Inflammatory macrophage (primary cell): ENCODE measurements around the gene SIAE.

Experiments used
- DNase-seq, 2 donors: peaks; one replicate each; pipeline ENCODE4 v3.0.0-alpha.2; 2020 to 2022

SIAE gene

GRCh38 chr11:124663861-124664260 is 9.7 kb downstream of the SIAE start:
- DNase-seq, result no peak

- DNase-seq, result no peak
Observed at GRCh38 chr11:124662106-124662505, 11.4 kb downstream of the SIAE start.

GRCh38 chr11:124661553-124661952 is 12.0 kb downstream of the SIAE start:
- no peak for DNase-seq

DNA sequence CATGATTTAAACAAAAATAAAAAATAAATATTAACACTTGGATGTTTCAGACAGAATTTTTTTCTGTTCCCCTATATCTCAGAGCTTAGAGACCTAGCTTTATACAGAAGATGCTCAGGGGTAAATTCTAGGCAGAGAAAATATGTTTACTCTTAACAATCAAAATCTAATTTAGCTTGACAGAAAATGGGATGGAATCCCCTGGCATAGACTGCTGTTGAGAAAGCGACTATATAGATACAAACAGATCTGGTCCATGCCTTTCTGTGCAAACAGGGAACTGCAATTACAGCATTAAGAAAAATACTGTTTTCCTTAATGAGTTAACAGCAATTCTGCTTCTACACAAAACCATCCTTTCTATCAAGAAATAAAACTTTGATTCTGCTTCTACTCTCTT is 14.6 kb downstream of the SIAE start:
- no peak for DNase-seq

DNA sequence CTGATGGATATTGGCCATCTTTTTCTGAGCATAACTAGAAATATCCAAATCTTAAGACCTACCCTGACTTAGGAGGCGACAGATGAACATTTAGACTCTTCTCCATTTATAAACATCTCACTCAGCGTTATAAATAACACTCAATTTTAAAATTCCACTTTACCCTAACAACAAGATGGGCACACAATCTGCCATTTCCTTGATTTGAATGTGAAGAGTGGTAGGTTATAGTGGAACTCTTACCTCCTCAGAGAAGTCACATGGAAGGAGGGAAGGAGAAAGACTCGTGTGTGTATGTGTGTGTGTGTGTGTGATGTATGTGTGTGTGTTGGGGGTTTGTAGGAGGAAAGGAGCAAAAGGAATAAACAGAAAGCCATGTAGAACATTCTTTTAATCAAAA is 15.0 kb downstream of the SIAE start:
- DNase-seq, result no peak

DNA sequence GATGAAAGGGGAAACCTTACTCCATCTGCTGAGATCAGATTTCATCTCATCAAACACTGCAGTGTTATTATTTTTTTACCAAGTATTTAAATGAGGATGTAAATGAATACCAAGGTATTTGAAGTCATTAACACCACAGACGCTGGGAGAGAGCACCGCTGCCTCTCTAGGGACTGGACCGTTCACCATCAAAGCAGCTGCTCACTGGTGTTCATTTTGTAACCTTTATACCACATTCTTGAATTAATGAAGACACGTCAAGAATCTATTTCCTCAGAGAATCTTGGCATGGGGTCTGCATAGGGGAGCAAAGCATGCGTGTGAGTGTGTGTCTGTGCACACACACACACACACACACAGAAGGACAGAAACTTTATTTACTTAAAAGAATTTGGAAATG is 15.6 kb downstream of the SIAE start:
- DNase-seq, result no peak

DNA sequence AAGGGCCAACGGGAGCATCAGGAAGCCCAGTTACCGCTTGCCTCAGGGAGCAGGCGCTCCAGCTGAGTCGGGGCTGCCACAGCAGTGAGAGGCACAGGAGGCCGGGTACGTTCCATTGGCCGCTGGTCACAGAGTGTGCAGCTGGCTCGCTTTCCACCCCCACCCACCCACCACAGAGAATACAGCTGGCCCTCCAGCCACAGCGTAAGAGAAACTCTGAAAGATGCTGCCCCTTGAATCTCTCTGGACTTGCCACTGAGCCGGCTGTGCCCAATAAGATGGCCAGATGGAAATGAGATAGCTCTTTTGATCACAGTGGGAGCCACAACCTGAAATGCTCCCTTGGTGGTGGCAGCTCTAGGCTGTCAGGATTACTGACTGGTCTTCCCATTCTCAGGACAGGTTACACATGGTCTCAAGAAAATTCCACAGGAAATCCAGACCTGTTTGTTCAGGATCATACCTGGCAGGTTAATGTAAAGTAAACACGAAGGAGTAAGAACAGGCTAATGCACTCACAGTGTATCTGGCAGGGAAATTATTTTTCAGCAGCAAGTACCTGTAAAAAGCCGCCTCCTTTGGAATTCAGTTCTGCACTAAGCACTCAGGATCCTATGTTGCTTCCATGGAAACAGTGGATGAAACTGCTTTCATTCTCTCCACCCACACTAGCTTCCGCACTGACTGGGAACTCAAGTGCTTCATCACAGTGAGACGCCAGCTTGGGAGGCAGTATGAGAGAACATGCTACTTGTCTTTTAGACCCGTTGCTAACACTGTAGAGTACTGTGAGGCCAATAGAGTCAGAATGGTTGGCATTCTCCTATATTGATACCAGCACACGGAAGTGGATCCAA is 16.5 kb downstream of the SIAE start:
- DNase-seq, result no peak

- DNase-seq, result no peak
Observed at GRCh38 chr11:124648610-124649009, 24.9 kb downstream of the SIAE start.

- DNase-seq, result no peak
Observed at GRCh38 chr11:124646148-124646547, 27.4 kb downstream of the SIAE start.

DNA sequence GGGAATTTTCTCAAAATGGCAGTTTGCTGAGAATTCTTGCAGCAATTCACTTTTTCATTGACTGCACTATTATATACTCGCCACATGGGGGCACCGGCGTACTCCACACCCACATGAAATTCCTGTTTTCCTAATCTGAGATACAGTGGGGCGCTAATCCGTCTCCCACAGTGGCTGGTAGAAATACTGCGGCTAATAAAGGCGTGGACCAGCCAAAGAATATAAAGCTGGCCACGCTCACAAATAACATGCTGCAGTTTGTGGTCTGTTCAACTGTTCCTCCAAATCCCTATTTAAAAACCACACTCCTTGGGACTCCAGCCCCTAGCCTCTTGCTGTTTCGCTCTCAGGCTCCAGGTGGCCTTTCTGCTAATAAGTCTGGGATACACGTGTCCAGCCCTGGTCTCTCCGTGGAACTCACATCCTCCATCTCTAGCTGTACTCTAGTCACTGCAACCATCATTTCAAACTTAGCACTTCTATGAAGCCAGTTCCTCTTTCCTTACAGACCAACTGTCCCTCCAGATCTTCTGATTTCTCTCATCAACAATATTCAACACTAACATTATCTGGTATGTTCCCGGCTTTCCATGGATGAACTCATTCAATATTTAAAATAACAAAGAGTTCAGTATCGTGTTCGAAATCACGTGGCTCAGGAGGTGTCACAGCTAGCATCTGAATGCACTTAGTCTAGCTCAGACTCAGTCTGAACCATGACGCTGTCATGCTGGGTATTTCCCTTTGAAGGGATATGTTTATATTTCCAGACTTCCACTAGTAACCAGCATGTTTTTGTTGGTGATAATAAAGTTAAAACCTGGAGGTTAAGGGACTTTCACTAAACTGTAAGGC is 28.9 kb downstream of the SIAE start:
- DNase-seq, result peak; percentile 33 to 49

GRCh38 chr11:124643605-124644425 is 29.7 kb downstream of the SIAE start:
- no peak for DNase-seq

- DNase-seq, result no peak
Observed at GRCh38 chr11:124643042-124643604, 30.4 kb downstream of the SIAE start.

- no peak for DNase-seq
Observed at GRCh38 chr11:124642628-124643027, 30.9 kb downstream of the SIAE start.

DNA sequence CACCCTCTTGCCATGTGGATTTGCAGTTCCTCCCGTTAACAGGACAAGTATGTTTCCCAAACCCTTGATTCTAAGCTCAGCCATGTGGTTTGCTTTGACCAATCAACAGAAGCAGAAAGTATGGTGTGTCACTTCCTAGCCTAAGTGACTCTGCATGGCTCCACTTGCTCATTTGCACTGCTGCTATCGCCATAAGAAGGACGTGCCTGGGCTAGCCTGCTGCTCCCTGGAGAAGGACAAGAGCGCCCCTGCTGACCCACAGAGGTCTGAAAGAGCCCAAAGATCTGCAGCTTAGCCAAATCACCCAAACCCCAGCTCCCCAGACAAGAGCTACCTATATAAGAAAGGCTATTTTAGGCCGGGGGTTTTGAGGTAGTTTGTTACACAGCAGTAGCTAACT is 32.9 kb downstream of the SIAE start:
- no peak for DNase-seq

DNA sequence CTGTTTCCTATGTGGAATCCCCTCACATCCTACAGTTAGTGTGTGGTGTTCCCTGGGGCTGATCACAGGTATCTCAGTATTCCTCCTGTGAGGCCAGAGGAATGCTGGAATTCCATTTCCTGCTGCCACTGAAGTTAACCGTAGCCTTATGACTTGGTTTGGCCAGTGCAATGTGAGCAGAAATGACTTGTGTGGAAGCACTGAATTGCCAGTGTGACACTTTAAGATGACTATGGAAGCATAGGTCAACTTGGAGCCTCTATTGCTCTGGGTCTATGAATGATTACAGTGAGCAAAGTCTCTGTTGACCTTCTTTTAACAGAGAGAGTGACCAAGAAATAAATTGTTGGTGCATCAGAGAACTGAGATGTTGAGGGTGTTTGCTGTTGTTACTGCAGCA is 34.4 kb downstream of the SIAE start:
- DNase-seq, result no peak

DNA sequence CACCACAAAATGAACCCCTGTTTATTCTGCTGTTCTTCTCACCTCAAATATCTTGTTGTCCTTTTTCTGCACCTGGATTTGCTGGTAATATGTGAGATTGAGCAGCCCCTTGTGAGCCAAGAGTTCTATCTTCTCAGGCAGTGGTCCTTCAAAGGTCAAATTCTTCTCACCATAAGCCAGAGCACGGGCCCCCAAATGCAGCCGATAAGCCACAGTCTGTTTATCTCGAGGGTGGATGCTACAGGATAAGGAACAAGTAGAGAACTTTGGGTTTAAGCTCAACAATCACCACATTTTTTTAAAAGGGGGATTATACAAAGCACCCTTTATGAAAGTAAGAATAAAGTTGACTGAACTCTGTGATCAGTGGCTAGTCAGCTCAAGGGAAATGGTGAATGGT is 35.0 kb downstream of the SIAE start:
- no peak for DNase-seq

DNA sequence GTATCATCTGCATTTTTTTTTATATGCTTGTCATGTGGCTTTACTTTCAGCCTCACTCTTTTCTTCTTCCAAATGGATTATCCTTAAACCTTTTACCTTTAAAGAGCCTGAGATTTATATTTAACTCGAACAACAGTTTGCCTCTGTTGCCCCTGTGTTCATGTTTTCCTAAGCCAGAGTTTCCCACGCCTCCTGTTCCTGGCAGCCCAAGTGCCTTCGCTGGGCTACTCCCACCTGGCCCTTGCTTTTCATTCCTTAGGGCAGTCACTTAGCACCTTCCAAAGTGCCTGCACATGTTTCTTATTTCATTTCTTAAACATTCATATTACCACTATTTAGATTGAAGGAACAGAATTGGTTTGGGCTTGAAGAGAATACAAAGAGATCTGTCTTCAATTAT is 37.6 kb downstream of the SIAE start:
- no peak for DNase-seq

DNA sequence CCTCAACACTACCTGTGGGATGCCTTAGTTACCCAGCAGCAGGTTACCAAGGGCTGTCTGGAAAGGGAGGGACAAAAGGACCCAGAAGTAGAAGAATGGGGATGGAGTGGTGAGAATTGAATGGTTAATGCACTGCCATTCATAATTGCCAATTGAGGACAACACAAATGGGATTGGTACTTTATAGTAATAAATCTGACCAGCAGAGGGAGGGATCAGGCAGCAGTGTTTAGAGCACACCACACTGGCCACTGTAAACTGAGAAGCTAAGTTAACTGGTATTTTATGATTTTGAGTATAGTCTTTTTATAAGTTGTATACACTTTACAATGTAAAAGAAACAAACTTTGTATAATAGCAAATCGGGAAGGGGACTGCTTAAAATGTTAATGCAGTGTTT is 40.2 kb downstream of the SIAE start:
- no peak for DNase-seq

DNA sequence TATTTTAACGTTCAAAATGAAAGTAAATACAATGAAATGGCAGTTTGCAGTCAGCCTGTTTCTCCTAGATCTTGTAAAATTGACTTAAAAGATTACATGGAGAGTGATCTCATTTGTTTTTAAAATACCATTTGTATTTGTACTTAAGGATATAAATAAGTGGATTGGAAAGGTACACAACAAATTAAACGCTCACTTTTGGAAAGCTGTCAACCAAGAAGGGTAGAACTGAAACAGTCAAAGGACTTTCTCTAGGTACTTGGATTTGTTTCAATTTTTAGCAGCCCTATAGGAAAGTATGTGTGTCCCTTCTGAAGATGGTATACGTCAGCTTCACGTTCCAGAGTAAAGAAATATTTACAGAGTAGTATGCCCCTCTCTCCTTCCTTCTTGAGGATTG is 43.6 kb downstream of the SIAE start:
- no peak for DNase-seq

GRCh38 chr11:124627546-124627945 is 46.0 kb downstream of the SIAE start:
- no peak for DNase-seq

DNA sequence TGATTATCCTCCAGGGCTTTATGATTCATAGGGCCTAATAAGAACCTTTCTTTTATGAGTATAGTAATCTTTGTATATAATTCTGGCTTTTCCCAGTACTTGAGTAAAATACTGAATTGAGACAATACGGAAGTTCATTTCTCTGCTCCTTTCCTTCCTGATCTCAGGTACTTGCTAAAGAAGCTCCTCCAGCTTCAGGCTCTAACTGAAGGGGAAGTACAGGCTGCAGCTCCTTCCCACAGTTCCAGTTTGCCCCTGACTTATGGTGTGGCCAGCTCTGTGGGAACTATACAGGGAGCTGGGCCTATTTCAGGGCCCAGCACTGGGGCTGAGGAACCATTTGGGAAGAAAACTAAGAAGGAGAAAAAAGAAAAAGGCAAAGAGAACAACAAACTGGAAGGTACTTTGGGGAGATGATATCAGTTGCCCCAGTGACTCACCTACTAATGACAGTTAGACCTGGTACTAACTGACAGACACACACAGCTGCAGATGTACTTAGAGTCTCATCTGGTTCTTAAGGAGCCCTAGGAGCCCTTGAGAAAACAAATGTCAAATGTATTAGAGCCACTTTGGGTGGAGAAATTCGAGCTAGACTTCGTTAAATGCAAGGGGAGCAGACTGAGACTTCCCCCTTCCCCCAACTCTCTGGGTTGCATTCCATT is 47.9 kb downstream of the SIAE start:
- peak in 1 of 2 donors; percentile 9 for DNase-seq
